Sigmoid colon (tissue), 7 donors: ENCODE data around the gene PDE11A. TPM values are rescaled to one million over a fixed set of nuclear protein-coding genes. Genes with fewer than 3 reads are reported as not detected.

Experiments
- DNase-seq: peaks from one replicate; pipeline ENCODE4 v3.0.0-alpha.2; 2019
- H3K27ac ChIP-seq, 4 donors: fragments of 200-600 bp; sonication (generic); one replicate each; pipeline ENCODE4 v1.5.1; 2016 to 2019; ENCODE audit warnings: mild to moderate bottlenecking in 1 of 4
- H3K27me3 ChIP-seq, 3 donors: fragments of 200-600 bp; sonication (generic); one replicate each; pipeline ENCODE4 v1.5.1; 2019; ENCODE audit warnings: mild to moderate bottlenecking in 1 of 3
- H3K36me3 ChIP-seq, 4 donors: fragments of 200-600 bp; sonication (generic); one replicate each; pipeline ENCODE4 v1.5.1; 2016 to 2019
- H3K4me1 ChIP-seq, 4 donors: fragments of 200-600 bp; sonication (generic); one replicate each; pipeline ENCODE4 v1.5.1; 2017 to 2019
- H3K4me3 ChIP-seq, 4 donors: fragments of 200-600 bp; sonication (generic); one replicate each; pipeline ENCODE4 v1.5.1; 2017 to 2019; ENCODE audit warnings: mild to moderate bottlenecking in 2 of 4, moderate library complexity in 1 of 4
- H3K9me3 ChIP-seq, 4 donors: fragments of 200-600 bp in 3 of 4; sonication (generic) in 3 of 4; one replicate each; pipeline versions ENCODE4 v1.5.1 to v1.6.1; 2013 to 2019
- CTCF ChIP-seq, 4 experiments: fragments of 450-650 bp in 3 of 4; fragments of 200-600 bp in 1 of 4; IDR thresholded peaks; one replicate each; pipeline ENCODE4 v1.5.1; 2016 to 2019; ENCODE audit warnings: antibody characterized with exemption in 4 of 4, mild to moderate bottlenecking in 3 of 4, moderate library complexity in 2 of 4
- EP300 ChIP-seq, 4 donors: sonication (generic); formaldehyde crosslinking; IDR thresholded peaks; one replicate each; pipeline ENCODE4 v1.6.1; 2017; ENCODE audit warnings: antibody characterized with exemption in 4 of 4
- POLR2A ChIP-seq, 2 donors: fragments of 450-650 bp; IDR thresholded peaks; one replicate each; pipeline ENCODE4 v1.6.1; 2016; ENCODE audit warnings: antibody characterized with exemption in 2 of 2, mild to moderate bottlenecking in 2 of 2, moderate library complexity in 2 of 2
- POLR2AphosphoS5 ChIP-seq, 4 donors: sonication (generic); formaldehyde crosslinking; IDR thresholded peaks; one replicate each; pipeline ENCODE4 v1.6.1; 2017; ENCODE audit warnings: antibody characterized with exemption in 4 of 4
- WGBS, 2 donors: extraction: QIAGEN DNeasy Blood & Tissue Kit; methylation state at CpG; one replicate each; pipeline ENCODE4 v1.1.7; 2013; 5-methylcytosine and 5-hydroxymethylcytosine counted together
- intact Hi-C: fragments of 100-400 bp; cut with DNase I; formaldehyde crosslinking; loops from one replicate; pipeline ENCODE4 v1.15.1; 2023
- polyA plus RNA-seq, 3 donors: library from polyadenylated mRNA; stranded (reverse); fragments of 200-250 nt; gene quantifications; one replicate each; pipeline ENCODE4 v1.2.3, GENCODE V29; 2013
- total RNA-seq, 4 donors: library from RNA; depleted of rRNA; stranded (reverse); fragments of >200 nt; gene quantifications; one replicate each; pipeline ENCODE4 v1.1.0, GENCODE V29; 2016
- donor health status: healthy with polysubstance abuse.
- donor health status: Bipolar disorder and iron deficiency.
- donor health status: healthy.

The PDE11A gene
- total and polyA plus RNA-seq, 7 donors = 0.57 to 16.8 (median 4.3) TPM; not detected in 2

GRCh38 chr2:177889818-177890460, 182.6 kb downstream of the PDE11A start:
- DNase-seq = no peak
- TF ChIP-seq CTCF (IDR thresholded peaks at IDR 0.05) = no peak
- no peak for TF ChIP-seq EP300 (IDR thresholded peaks at IDR 0.05)
- no peak for TF ChIP-seq POLR2AphosphoS5 (IDR thresholded peaks at IDR 0.05)
- no peak for TF ChIP-seq POLR2A (IDR thresholded peaks at IDR 0.05)
- Histone ChIP-seq H3K4me1 (peaks cover 0 to 22% (median 13%) of the 10 kb centered on the region in 4 donors), H3K36me3 (no peaks in the 10 kb centered on the region), H3K27ac (no peak overlapping the region), H3K27me3 (no peaks in the 10 kb centered on the region), H3K4me3 (no peak overlapping the region), H3K9me3 (no peaks in the 10 kb centered on the region)
- intact Hi-C loops = loop anchor here (5.0 kb wide), 1 partner anchor 93 kb away; no protein-coding TSS in a partner anchor
- WGBS, 2 donors = 89 to 94% methylated on average over 1 of the region's 1 CpG

- Histone ChIP-seq H3K27me3 (no peaks in the 10 kb centered on the region), H3K4me3 (no peak overlapping the region), H3K9me3 (no peaks in the 10 kb centered on the region), H3K36me3 (no peaks in the 10 kb centered on the region), H3K27ac (no peak overlapping the region), H3K4me1 (peaks cover under 1 to 35% (median 20%) of the 10 kb centered on the region in 4 donors)
- DNase-seq = no peak
- intact Hi-C loops = loop anchor here (5.0 kb wide), 1 partner anchor 91 kb away; no protein-coding TSS in a partner anchor
- WGBS, 2 donors = 74 to 80% methylated on average over 2 of the region's 2 CpGs
- TF ChIP-seq CTCF (IDR thresholded peaks at IDR 0.05) = no peak
- TF ChIP-seq EP300 (IDR thresholded peaks at IDR 0.05) = no peak
- TF ChIP-seq POLR2AphosphoS5 (IDR thresholded peaks at IDR 0.05) = no peak
- no peak for TF ChIP-seq POLR2A (IDR thresholded peaks at IDR 0.05)
Observed at GRCh38 chr2:177888581-177888980, 184.0 kb downstream of the PDE11A start.

- TF ChIP-seq POLR2A (IDR thresholded peaks at IDR 0.05) = no peak
- no peak for TF ChIP-seq EP300 (IDR thresholded peaks at IDR 0.05)
- TF ChIP-seq CTCF (IDR thresholded peaks at IDR 0.05) = no peak
- TF ChIP-seq POLR2AphosphoS5 (IDR thresholded peaks at IDR 0.05) = no peak
- peaks cover 2 to 44% (median 27%) of the 10 kb centered on the region in 4 donors for H3K4me1 ChIP-seq
- peak overlapping the region in 2 of 4 donors; percentile 71 to 80 for H3K27ac ChIP-seq
- no peaks in the 10 kb centered on the region for H3K9me3 ChIP-seq
- no peak for DNase-seq
- 85 to 86% methylated on average over 3 of the region's 3 CpGs for WGBS, 2 donors
- no peaks in the 10 kb centered on the region for H3K36me3 ChIP-seq
- no peaks in the 10 kb centered on the region for H3K27me3 ChIP-seq
- no peak overlapping the region for H3K4me3 ChIP-seq
- intact Hi-C loops = loop anchor here (5.0 kb wide), 1 partner anchor 90 kb away; no protein-coding TSS in a partner anchor
Observed at GRCh38 chr2:177887722-177888121, 184.9 kb downstream of the PDE11A start.

GRCh38 chr2:177886824-177887223, 185.8 kb downstream of the PDE11A start:
- TF ChIP-seq EP300 (IDR thresholded peaks at IDR 0.05) = no peak
- TF ChIP-seq CTCF (IDR thresholded peaks at IDR 0.05) = no peak
- no peak for TF ChIP-seq POLR2A (IDR thresholded peaks at IDR 0.05)
- no peak for TF ChIP-seq POLR2AphosphoS5 (IDR thresholded peaks at IDR 0.05)
- no peaks in the 10 kb centered on the region for H3K9me3 ChIP-seq
- H3K36me3 ChIP-seq = no peaks in the 10 kb centered on the region
- intact Hi-C loops = loop anchor here (5.0 kb wide), 1 partner anchor 90 kb away; no protein-coding TSS in a partner anchor
- peak overlapping the region in 3 of 4 donors; percentile 71 to 80 (median 77) for H3K27ac ChIP-seq
- no peaks in the 10 kb centered on the region for H3K27me3 ChIP-seq
- 85% methylated on average over 1 of the region's 1 CpG for WGBS, 2 donors
- no peak for DNase-seq
- peaks cover 2 to 53% (median 32%) of the 10 kb centered on the region in 4 donors for H3K4me1 ChIP-seq
- no peak overlapping the region for H3K4me3 ChIP-seq
